GM21526 (cell line): Measurements from ENCODE around the gene SAMD3.
"Not testable (repeated sequence)": the region's sequence is repeated elsewhere in the genome, so short reads cannot be mapped to it uniquely, and the experiment has no call there.

Experiments
- ATAC-seq: cut with Tn5 transposase; IDR thresholded peaks from one replicate; pipeline ENCODE4 v1.9.1; 2021; ENCODE audit warnings: moderate library complexity; ENCODE audit not compliant: unreplicated experiment, low FRiP score

Gene SAMD3

GRCh38 chr6:130222775-130223174 is at the start of gene SAMD3:
TSS of gene SAMD3 (minus strand) at chr6:130222951. CDS start at chr6:130215273, 7,678 bp downstream.
- no peak for ATAC-seq

- ATAC-seq: peak; percentile 87
Measured at GRCh38 chr6:130269969-130270635, 47.4 kb upstream of the SAMD3 start.

- ATAC-seq: not testable (repeated sequence)
Measured at GRCh38 chr6:130265553-130265952, 42.8 kb upstream of the SAMD3 start.

- ATAC-seq: no peak
Measured at GRCh38 chr6:130262008-130262407, 39.3 kb upstream of the SAMD3 start.

GRCh38 chr6:130261558-130261957 is 38.8 kb upstream of the SAMD3 start:
- ATAC-seq: not testable (repeated sequence)

- ATAC-seq: peak; percentile 33
Measured at GRCh38 chr6:130260614-130261241, 38.0 kb upstream of the SAMD3 start.

- ATAC-seq: peak; percentile 56
Measured at GRCh38 chr6:130260050-130260462, 37.3 kb upstream of the SAMD3 start.

GRCh38 chr6:130259557-130259956 is 36.8 kb upstream of the SAMD3 start:
- ATAC-seq: peak; percentile 28

- ATAC-seq: no peak
Measured at GRCh38 chr6:130259140-130259539, 36.4 kb upstream of the SAMD3 start.

- ATAC-seq: no peak
Measured at GRCh38 chr6:130252527-130253237, 29.9 kb upstream of the SAMD3 start.

- no peak for ATAC-seq
Measured at GRCh38 chr6:130245267-130245666, 22.5 kb upstream of the SAMD3 start.

GRCh38 chr6:130244728-130245127 is 22.0 kb upstream of the SAMD3 start:
- no peak for ATAC-seq

- ATAC-seq: no peak
Measured at GRCh38 chr6:130240232-130240631, 17.5 kb upstream of the SAMD3 start.

- ATAC-seq: no peak
Measured at GRCh38 chr6:130239755-130240154, 17.0 kb upstream of the SAMD3 start.

GRCh38 chr6:130233330-130233729 is 10.6 kb upstream of the SAMD3 start:
- no peak for ATAC-seq

GRCh38 chr6:130230531-130230930 is 7.8 kb upstream of the SAMD3 start:
- ATAC-seq: not testable (repeated sequence)

GRCh38 chr6:130229645-130230044 is 6.9 kb upstream of the SAMD3 start:
- no peak for ATAC-seq

GRCh38 chr6:130223508-130223907 is 757 bp upstream of the SAMD3 start:
- peak; percentile 92 for ATAC-seq

- no peak for ATAC-seq
Measured at GRCh38 chr6:130218134-130218533, 4.6 kb downstream of the SAMD3 start.

GRCh38 chr6:130216620-130217019 is 6.1 kb downstream of the SAMD3 start:
- no peak for ATAC-seq

GRCh38 chr6:130215526-130215925 is 7.2 kb downstream of the SAMD3 start:
- no peak for ATAC-seq
